CD1c-positive myeloid dendritic cell (primary cell): Measurements from ENCODE around the gene ADH7.
A peak's percentile ranks its signal among the peaks of the same experiment; 100 is the strongest.

ENCODE experiments used
- DNase-seq: peaks from one replicate; pipeline ENCODE4 v3.0.0-alpha.2; 2016; ENCODE audit errors: extremely low spot score

The ADH7 gene

GRCh38 chr4:99435154-99435553 is at the start of gene ADH7:
Gene ADH7, minus strand, starts transcription at chr4:99435342. Its CDS starts 109 bp downstream, at chr4:99435233.
- DNase-seq = no peak

GRCh38 chr4:99483636-99484035 is 48.5 kb upstream of the ADH7 start:
- DNase-seq = no peak

GRCh38 chr4:99473131-99473530 is 38.0 kb upstream of the ADH7 start:
- peak; percentile 2 for DNase-seq

- no peak for DNase-seq
Observed at GRCh38 chr4:99471896-99472295, 36.8 kb upstream of the ADH7 start.

GRCh38 chr4:99471349-99471748 is 36.2 kb upstream of the ADH7 start:
- DNase-seq = no peak

GRCh38 chr4:99468889-99469288 is 33.7 kb upstream of the ADH7 start:
- DNase-seq = no peak

- DNase-seq = no peak
Observed at GRCh38 chr4:99467887-99468286, 32.7 kb upstream of the ADH7 start.

GRCh38 chr4:99463566-99463965 is 28.4 kb upstream of the ADH7 start:
- peak; percentile 23 for DNase-seq

- peak; percentile 65 for DNase-seq
Observed at GRCh38 chr4:99462875-99463464, 27.8 kb upstream of the ADH7 start.

GRCh38 chr4:99461623-99462401 is 26.7 kb upstream of the ADH7 start:
- no peak for DNase-seq

GRCh38 chr4:99459546-99460042 is 24.5 kb upstream of the ADH7 start:
- no peak for DNase-seq

GRCh38 chr4:99458911-99459447 is 23.8 kb upstream of the ADH7 start:
- no peak for DNase-seq

- no peak for DNase-seq
Observed at GRCh38 chr4:99457676-99458075, 22.5 kb upstream of the ADH7 start.

GRCh38 chr4:99457270-99457669 is 22.1 kb upstream of the ADH7 start:
- no peak for DNase-seq

- no peak for DNase-seq
Observed at GRCh38 chr4:99447513-99447912, 12.4 kb upstream of the ADH7 start.

- DNase-seq = peak; percentile 34
Observed at GRCh38 chr4:99447079-99447478, 11.9 kb upstream of the ADH7 start.

- no peak for DNase-seq
Observed at GRCh38 chr4:99438405-99438780, 3.3 kb upstream of the ADH7 start.

GRCh38 chr4:99437723-99438404 is 2.7 kb upstream of the ADH7 start:
- DNase-seq = no peak

- DNase-seq = no peak
Observed at GRCh38 chr4:99436976-99437722, 2.0 kb upstream of the ADH7 start.

GRCh38 chr4:99436462-99436861 is 1.3 kb upstream of the ADH7 start:
- no peak for DNase-seq

- no peak for DNase-seq
Observed at GRCh38 chr4:99430106-99430505, 5.0 kb downstream of the ADH7 start.

GRCh38 chr4:99417125-99417524 is 18.0 kb downstream of the ADH7 start:
- no peak for DNase-seq
